NT2/D1 (cell line): Measurements from ENCODE around the gene RIC3.

Experiments used
- DNase-seq: peaks from one replicate; pipeline ENCODE4 v3.0.0-alpha.2; 2011; ENCODE audit warnings: low read depth, low spot score
- H3K27me3 ChIP-seq: 2 replicates; pipeline ENCODE4 v1.6.0; 2011; ENCODE audit warnings: mild to moderate bottlenecking; ENCODE audit not compliant: insufficient read length, insufficient read depth
- H3K36me3 ChIP-seq: 2 replicates; pipeline ENCODE4 v1.6.1; 2011; ENCODE audit warnings: mild to moderate bottlenecking, low read length, mixed read lengths; ENCODE audit not compliant: insufficient read depth, insufficient read length
- H3K4me1 ChIP-seq: 2 replicates; pipeline ENCODE4 v1.5.1; 2011; ENCODE audit not compliant: insufficient read depth, insufficient read length
- H3K4me3 ChIP-seq: 2 replicates; pipeline ENCODE4 v1.5.1; 2011; ENCODE audit warnings: low read depth; ENCODE audit not compliant: insufficient read length
- H3K9ac ChIP-seq: 2 replicates; pipeline ENCODE4 v1.6.0; 2011; ENCODE audit warnings: low read depth; ENCODE audit not compliant: insufficient read length
- H3K9me3 ChIP-seq: 2 replicates; pipeline ENCODE4 v1.5.1; 2011; ENCODE audit warnings: mild to moderate bottlenecking, low read length; ENCODE audit not compliant: insufficient read depth
- SUZ12 ChIP-seq: IDR thresholded peaks from 2 replicates; pipeline ENCODE4 v1.6.1; 2011; ENCODE audit not compliant: insufficient read length, insufficient read depth; ENCODE audit errors: extremely low read depth
- YY1 ChIP-seq: IDR thresholded peaks from 2 replicates; pipeline ENCODE4 v1.6.1; 2011; ENCODE audit not compliant: insufficient read length, insufficient read depth
- ZNF274 ChIP-seq: IDR thresholded peaks from 2 replicates; pipeline ENCODE4 v1.6.1; 2011; ENCODE audit warnings: mild to moderate bottlenecking, low read depth, low read length

Gene RIC3

DNA sequence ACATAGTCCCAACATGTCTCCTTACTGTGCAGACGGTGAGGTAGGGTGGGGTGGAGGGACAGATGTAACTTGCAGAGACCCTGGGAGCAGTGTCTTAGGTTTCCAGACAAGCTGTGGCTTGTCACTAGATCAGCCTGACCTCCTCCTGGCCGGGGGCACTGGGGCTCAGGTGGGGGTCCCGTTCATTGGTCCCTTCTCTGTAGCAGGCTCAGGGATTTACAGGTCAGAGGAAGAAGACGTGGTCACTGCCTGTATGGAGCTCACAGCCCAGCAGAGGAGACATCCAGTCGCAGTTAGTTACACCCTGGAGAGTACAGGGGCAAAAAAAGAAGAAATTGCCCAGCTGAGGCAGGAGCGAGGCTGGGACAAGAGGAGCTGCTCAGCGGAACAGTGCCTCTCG lies 109.8 kb downstream of the RIC3 start:
- no peak for TF ChIP-seq ZNF274
- TF ChIP-seq YY1, result no peak
- TF ChIP-seq SUZ12, result no peak
- H3K9me3 ChIP-seq, result no peaks in the 10 kb centered on the region
- no peak for DNase-seq
- no peak overlapping the region for H3K9ac ChIP-seq
- H3K27me3 ChIP-seq, result no peaks in the 10 kb centered on the region
- no peaks in the 10 kb centered on the region for H3K36me3 ChIP-seq
- H3K4me1 ChIP-seq, result peaks cover 13% of the 10 kb centered on the region
- no peak overlapping the region for H3K4me3 ChIP-seq

DNA sequence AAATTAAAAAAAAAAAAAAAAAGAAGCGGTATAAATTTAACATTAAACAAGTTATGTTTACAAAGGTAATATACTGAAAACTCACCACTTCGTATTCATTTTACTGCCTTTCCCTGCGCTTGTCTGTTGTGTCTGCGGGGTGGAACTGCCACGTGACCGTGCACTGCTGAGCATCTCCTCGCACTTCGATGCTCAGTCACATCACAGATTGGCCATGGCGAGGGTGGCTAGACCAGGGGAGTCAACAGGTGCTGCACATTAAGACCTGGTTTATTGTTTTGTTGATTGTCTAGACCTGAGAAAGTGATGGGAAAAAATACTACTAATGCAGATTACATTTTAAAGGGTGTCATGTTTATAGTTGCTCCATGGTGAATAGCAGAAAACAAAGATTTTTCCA lies 110.6 kb downstream of the RIC3 start:
- H3K27me3 ChIP-seq, result no peaks in the 10 kb centered on the region
- H3K9ac ChIP-seq, result no peak overlapping the region
- no peak for DNase-seq
- H3K9me3 ChIP-seq, result no peaks in the 10 kb centered on the region
- H3K4me3 ChIP-seq, result no peak overlapping the region
- TF ChIP-seq ZNF274 (no peak), SUZ12 (no peak), YY1 (no peak)
- no peaks in the 10 kb centered on the region for H3K36me3 ChIP-seq
- H3K4me1 ChIP-seq, result peaks cover 13% of the 10 kb centered on the region

DNA sequence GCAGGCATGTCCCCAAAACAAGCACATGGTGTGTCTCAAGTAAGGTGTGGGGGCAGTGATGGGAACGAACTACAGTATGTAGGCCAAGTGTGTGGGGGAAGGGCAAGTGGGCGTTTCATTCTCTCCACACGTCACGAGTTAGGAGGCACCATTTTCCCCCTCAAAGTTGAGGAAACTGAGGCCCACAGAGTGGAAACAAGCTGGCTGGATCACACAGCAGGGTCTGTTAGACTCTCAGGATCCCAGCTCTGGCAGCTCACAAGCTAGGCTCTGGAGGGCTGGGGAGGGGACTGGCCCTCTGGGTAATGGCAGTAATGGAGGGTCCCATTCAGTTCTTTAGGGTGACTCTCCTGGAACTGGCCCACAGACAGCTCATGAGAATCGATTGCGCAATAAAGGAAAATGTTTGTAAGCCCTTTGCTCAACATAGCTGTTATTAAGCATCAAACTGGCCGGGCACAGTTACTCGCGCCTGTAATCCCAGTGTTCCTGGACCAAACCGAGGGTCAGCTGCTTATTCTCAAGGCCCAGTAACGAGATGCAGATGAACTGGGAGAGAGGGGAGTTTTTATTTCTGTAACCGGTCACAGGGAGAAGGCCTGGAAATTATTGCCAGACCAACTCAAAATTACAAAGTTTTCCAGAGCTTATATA lies 111.9 kb downstream of the RIC3 start:
- no peaks in the 10 kb centered on the region for H3K9me3 ChIP-seq
- no peak overlapping the region for H3K4me3 ChIP-seq
- H3K36me3 ChIP-seq, result no peaks in the 10 kb centered on the region
- no peak overlapping the region for H3K9ac ChIP-seq
- no peaks in the 10 kb centered on the region for H3K27me3 ChIP-seq
- peaks cover 13% of the 10 kb centered on the region for H3K4me1 ChIP-seq
- no peak for DNase-seq
- TF ChIP-seq YY1 (no peak), ZNF274 (no peak), SUZ12 (no peak)
